ENCODE results near the gene TOMM20.
A peak's percentile ranks its signal among the peaks of the same experiment; 100 is the strongest.
"Not testable (repeated sequence)": the region's sequence is repeated elsewhere in the genome, so short reads cannot be mapped to it uniquely, and the experiment has no call there.

Gene TOMM20

GRCh38 chr1:235098991-235099390 is 29.6 kb downstream of the TOMM20 start:
- Mint-ChIP-seq H3K27me3 (ENCODE audit: low read depth) (peaks cover 4% of the 10 kb centered on the region), H3K4me1 (peaks cover 27% of the 10 kb centered on the region), H3K36me3 (ENCODE audit: low read depth) (no peaks in the 10 kb centered on the region), H3K27ac (no peak overlapping the region), H3K9me3 (no peaks in the 10 kb centered on the region), H3K4me3 (no peak overlapping the region)
- TF ChIP-seq CTCF (IDR thresholded peaks at IDR 0.05; ENCODE audit: unreplicated experiment in 3 of 3): no peak

DNA sequence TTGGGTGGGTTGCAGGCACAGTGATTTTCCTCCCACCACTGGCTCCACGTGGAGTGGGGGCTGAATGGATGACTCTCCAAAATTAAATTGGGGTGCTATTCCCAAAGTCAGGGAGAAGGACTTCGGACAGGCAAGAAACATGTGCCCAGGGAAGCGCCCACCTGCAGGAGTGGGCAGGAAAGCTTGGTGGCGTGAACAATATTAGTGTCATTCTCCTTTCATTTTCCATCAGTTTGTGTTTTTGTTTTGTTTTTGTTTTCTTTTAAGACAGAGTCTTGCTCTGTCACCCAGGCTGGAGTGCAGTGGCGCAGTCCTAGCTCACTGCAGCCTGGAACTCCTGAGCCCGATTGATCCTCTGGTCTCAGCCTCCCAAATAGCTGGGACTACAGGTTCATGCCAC is 30.1 kb downstream of the TOMM20 start:
- Mint-ChIP-seq H3K9me3 (no peaks in the 10 kb centered on the region), H3K27ac (no peak overlapping the region), H3K27me3 (ENCODE audit: low read depth) (peaks cover 4% of the 10 kb centered on the region), H3K4me1 (peaks cover 27% of the 10 kb centered on the region), H3K36me3 (ENCODE audit: low read depth) (no peaks in the 10 kb centered on the region), H3K4me3 (no peak overlapping the region)
- no peak for TF ChIP-seq CTCF (IDR thresholded peaks at IDR 0.05; ENCODE audit: unreplicated experiment in 3 of 3)

GRCh38 chr1:235097501-235097900 is 31.1 kb downstream of the TOMM20 start:
- H3K27me3 Mint-ChIP-seq (ENCODE audit: low read depth); H3K9me3 Mint-ChIP-seq; H3K27ac Mint-ChIP-seq; H3K36me3 Mint-ChIP-seq (ENCODE audit: low read depth); H3K4me3 Mint-ChIP-seq: not testable (repeated sequence)
- H3K4me1 Mint-ChIP-seq: peaks cover 22% of the 10 kb centered on the region

DNA sequence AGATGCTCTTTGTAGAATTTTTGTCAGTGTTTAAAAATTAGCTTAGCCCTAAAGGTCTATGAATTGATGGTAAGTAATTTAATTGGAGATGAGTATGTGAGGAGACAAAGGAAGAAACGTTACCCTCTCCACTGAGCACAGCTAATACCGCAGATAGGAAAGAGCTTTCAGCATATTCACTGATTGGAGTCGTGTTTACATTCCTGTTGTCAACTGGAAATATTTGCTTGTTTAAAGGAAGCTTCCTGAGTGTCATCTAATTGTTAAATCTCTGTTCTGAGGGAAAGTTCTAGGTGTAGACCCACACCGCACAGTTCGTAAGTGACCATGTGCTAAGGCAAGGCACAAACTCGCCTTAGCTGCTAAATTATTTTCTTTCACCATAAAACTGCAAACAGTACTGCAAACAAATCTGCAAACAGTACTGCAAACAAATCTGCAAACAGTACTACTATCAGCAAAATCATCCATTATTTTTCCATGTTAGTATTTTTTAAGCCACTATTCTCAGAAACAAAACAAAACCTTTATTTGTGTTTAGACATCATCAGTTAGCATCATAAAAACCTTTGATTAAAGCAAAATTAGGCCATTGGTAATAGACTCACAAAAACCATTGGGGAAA is 32.6 kb downstream of the TOMM20 start:
- no peak for TF ChIP-seq CTCF (IDR thresholded peaks at IDR 0.05; ENCODE audit: unreplicated experiment in 3 of 3)
- Mint-ChIP-seq H3K36me3 (ENCODE audit: low read depth) (no peaks in the 10 kb centered on the region), H3K4me1 (peaks cover 18% of the 10 kb centered on the region), H3K4me3 (no peak overlapping the region), H3K27me3 (ENCODE audit: low read depth) (no peaks in the 10 kb centered on the region), H3K27ac (no peak overlapping the region), H3K9me3 (no peaks in the 10 kb centered on the region)

DNA sequence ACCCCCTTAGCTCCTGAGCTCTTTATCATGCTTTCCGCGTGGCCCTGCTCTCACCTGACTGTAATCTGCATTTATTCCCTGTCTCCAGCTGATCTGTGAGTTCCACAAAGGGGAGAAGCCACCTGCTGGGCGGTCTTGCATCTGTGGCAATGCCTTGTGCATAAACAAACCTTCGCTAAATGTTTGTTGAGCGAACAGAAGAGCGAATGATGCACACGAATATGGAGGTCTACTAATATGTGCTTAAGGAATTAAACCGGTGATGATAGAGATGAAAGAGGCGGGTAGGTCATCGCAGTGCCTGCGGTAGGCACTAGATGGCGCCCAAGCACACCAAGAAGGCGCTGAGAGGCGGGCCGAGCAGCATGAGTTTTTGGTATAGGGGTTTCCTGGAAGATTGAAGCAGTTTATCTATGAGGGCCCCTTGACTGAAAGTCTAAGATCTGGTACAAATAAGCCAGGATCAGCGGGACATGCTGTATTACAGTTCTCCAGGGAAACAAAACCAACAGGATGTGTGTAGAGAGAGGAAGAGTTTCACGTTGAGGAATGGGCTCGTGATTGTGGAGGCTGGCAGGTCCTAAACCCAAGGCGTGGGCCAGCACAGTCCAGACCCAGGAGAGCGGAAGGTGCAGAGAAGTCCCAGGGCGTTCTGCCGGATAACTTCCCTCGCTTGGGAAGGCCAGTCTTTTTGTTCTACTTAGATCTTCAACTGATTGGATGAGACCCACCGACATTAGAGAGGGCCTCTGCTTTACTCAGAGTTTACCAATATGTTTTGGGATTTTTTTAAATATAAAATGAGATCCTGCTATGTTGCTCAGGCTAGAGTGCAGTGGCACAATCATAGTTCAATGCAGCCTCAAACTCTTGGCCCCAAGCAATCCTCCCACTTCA is 34.7 kb downstream of the TOMM20 start:
- H3K27me3 Mint-ChIP-seq (ENCODE audit: low read depth): peaks cover 4% of the 10 kb centered on the region
- TF ChIP-seq CTCF (IDR thresholded peaks at IDR 0.05; ENCODE audit: unreplicated experiment in 3 of 3): peak; percentile 82 to 89 (median 89)
- peak overlapping the region; percentile 69 to 82 (median 77) for H3K4me3 Mint-ChIP-seq
- H3K9me3 Mint-ChIP-seq: no peaks in the 10 kb centered on the region
- H3K27ac Mint-ChIP-seq: peak overlapping the region; percentile 8 to 35 (median 16)
- H3K4me1 Mint-ChIP-seq: peaks cover 26% of the 10 kb centered on the region
- H3K36me3 Mint-ChIP-seq (ENCODE audit: low read depth): no peaks in the 10 kb centered on the region

DNA sequence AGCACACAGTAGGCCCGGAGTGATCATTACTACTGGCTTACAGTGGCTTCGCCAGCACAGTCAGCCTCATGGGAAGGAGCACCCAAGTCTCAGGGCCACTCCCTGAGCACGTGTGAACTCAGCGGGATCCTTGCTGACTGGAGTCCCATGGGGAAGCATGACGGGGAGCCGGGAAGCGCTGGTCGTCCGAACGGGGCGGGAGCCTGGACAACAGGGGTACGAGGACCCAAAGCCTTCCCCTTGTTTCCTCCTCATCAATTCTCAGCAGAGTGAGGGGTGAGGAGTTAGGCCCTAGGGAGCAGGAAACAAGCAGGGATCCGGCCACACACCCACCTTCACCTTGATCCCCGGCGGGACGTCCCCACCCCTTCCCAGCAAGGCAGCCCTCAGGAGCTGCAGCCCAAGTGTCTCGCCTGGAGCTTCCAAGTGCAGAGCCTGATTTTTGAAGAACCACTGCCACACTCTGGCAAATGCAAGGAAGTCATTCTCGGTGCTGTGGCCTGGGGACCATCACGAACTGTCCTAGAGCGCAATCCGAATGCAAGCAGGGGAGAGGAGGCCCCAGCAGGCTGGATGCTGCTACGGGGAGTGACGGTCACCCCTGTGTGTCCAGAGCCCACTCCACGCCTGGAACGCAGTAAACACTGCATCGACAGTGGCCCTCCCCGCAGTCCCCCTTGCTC is 35.5 kb downstream of the TOMM20 start:
- Mint-ChIP-seq H3K27me3 (ENCODE audit: low read depth) (peaks cover 4% of the 10 kb centered on the region), H3K4me3 (peak overlapping the region; percentile 69 to 82 (median 77)), H3K27ac (peak overlapping the region in 2 of 3 experiments; percentile 16 to 61), H3K36me3 (ENCODE audit: low read depth) (no peaks in the 10 kb centered on the region), H3K9me3 (no peaks in the 10 kb centered on the region), H3K4me1 (peaks cover 26% of the 10 kb centered on the region)
- TF ChIP-seq CTCF (IDR thresholded peaks at IDR 0.05; ENCODE audit: unreplicated experiment in 3 of 3): no peak

GRCh38 chr1:235092415-235092814 is 36.2 kb downstream of the TOMM20 start:
- not testable (repeated sequence) for H3K9me3 Mint-ChIP-seq; H3K36me3 Mint-ChIP-seq (ENCODE audit: low read depth); H3K27ac Mint-ChIP-seq; H3K27me3 Mint-ChIP-seq (ENCODE audit: low read depth); H3K4me3 Mint-ChIP-seq
- peaks cover 29% of the 10 kb centered on the region for H3K4me1 Mint-ChIP-seq

DNA sequence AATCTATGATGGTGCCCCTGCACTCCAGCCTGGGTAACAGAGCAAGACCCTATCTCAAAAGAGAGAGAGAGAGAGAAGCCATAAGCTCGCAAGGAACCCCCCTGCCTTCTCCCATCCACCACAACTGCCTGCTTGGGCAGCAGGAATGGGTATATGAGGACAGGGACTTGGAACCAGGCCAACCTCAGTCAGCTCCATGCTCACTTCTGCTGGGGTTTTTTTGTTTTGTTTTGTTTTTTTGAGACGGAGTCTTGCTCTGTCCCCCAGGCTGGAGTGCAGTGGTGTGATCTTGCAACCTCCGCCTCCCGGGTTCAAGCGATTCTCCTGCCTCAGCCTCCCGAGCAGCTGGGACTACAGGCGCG is 36.6 kb downstream of the TOMM20 start:
- not testable (repeated sequence) for H3K27me3 Mint-ChIP-seq (ENCODE audit: low read depth); H3K36me3 Mint-ChIP-seq (ENCODE audit: low read depth); H3K27ac Mint-ChIP-seq; H3K4me3 Mint-ChIP-seq; H3K9me3 Mint-ChIP-seq
- H3K4me1 Mint-ChIP-seq: peaks cover 29% of the 10 kb centered on the region
